HG03378 (cell line): ENCODE results near the gene MYH15.

ENCODE experiments used
- ATAC-seq: cut with Tn5 transposase; IDR thresholded peaks from one replicate; pipeline ENCODE4 v1.9.1; 2021; ENCODE audit warnings: mild to moderate bottlenecking, moderate library complexity; ENCODE audit not compliant: unreplicated experiment

Gene MYH15

GRCh38 chr3:108510496-108510895, at the start of gene MYH15:
MYH15 (minus strand) TSS chr3:108510596; CDS start chr3:108510530, 66 bp downstream.
- no peak for ATAC-seq

GRCh38 chr3:108555966-108556581, 45.7 kb upstream of the MYH15 start:
- ATAC-seq: no peak

GRCh38 chr3:108554913-108555571, 44.6 kb upstream of the MYH15 start:
- ATAC-seq: no peak

GRCh38 chr3:108554229-108554628, 43.8 kb upstream of the MYH15 start:
- no peak for ATAC-seq

GRCh38 chr3:108552267-108553159, 42.1 kb upstream of the MYH15 start:
- ATAC-seq: no peak

GRCh38 chr3:108548886-108549285, 38.5 kb upstream of the MYH15 start:
- no peak for ATAC-seq

- no peak for ATAC-seq
Measured at GRCh38 chr3:108548304-108548703, 37.9 kb upstream of the MYH15 start.

- ATAC-seq: no peak
Measured at GRCh38 chr3:108546692-108547091, 36.3 kb upstream of the MYH15 start.

GRCh38 chr3:108546247-108546646, 35.9 kb upstream of the MYH15 start:
- ATAC-seq: no peak

GRCh38 chr3:108538083-108538482, 27.7 kb upstream of the MYH15 start:
- ATAC-seq: no peak

- peak; percentile 97 for ATAC-seq
Measured at GRCh38 chr3:108528459-108529252, 18.3 kb upstream of the MYH15 start.

- no peak for ATAC-seq
Measured at GRCh38 chr3:108527817-108528216, 17.4 kb upstream of the MYH15 start.

- no peak for ATAC-seq
Measured at GRCh38 chr3:108527109-108527508, 16.7 kb upstream of the MYH15 start.

GRCh38 chr3:108525971-108526370, 15.6 kb upstream of the MYH15 start:
- ATAC-seq: no peak

GRCh38 chr3:108525256-108525655, 14.9 kb upstream of the MYH15 start:
- no peak for ATAC-seq

GRCh38 chr3:108524537-108524936, 14.1 kb upstream of the MYH15 start:
- ATAC-seq: no peak

GRCh38 chr3:108518895-108519294, 8.5 kb upstream of the MYH15 start:
- no peak for ATAC-seq

- no peak for ATAC-seq
Measured at GRCh38 chr3:108516881-108517280, 6.5 kb upstream of the MYH15 start.

GRCh38 chr3:108513961-108514360, 3.6 kb upstream of the MYH15 start:
- no peak for ATAC-seq

- ATAC-seq: no peak
Measured at GRCh38 chr3:108512671-108513070, 2.3 kb upstream of the MYH15 start.

GRCh38 chr3:108511490-108511889, 1.1 kb upstream of the MYH15 start:
- ATAC-seq: no peak
